ENCODE results near the gene VCAN.

Gene VCAN

DNA sequence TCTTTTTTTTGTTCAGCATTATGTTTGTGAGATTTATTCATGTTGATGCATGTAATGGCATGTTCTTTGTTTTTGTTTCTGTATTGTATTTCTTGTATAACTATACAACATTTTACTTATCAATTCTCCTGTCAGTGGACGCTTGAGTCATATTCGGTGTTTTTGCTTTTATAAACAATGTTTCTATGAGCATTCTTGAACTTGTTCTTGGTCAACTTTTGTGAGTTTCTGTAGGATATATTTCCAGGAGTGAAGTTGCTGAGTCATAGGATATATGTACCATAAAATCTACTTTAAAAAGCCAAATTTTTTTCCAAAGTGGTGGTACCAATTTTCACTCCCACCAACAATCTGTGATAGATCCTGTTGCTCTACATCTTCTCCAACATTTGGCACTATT, 104.8 kb downstream of the VCAN start:
- DNase-seq, result no peak

DNA sequence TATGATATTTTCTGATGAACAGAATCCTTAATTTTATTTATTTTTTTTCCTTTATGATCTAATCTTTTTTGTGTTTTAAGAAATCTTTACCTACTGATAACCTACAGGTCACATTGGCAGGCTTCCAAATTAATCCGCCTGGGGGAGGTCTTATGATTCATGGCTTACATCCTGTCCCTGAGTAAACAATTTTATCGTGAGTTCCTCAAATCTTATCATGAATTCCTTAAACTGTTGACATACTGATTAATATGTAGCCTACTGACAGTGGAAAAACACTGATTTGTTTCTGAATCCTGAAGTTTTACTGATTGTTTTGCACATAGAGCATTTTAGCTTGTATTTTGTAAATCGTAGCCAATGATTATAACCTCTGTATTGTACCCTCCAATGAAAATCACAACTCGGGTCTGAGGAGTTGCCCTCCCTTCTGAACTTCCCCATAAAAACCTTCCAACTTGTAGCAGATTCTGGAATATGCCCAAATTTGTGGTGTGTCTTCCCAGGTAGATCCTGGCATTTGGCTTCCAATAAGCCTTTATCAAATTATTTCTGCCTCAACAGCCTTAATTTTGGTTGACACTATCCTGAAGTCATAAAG, 105.6 kb downstream of the VCAN start:
- DNase-seq, result no peak

- no peak for DNase-seq
These were observed 112.3 kb downstream of the VCAN start for GRCh38 chr5:83583859-83584258.

GRCh38 chr5:83586874-83587776, 115.6 kb downstream of the VCAN start:
- DNase-seq, result no peak

DNA sequence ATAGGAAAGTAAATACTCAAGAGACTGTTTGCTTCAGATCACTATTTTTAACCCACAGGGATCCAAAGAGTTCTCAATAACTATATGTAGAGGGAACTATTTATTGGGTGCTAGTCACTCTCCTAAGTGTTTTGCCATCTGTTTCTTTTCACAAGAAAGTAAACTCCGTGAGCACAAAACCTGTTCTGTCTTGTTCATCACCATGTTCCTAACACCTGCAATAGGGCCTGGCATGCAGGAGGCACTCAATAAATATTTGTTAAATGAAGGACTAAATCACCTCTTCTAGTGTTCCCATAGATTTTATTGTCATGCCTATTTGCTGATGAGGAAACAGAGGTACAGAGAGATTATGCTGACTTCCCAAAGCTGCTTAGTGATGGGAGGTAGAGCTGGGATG, 118.2 kb downstream of the VCAN start:
- DNase-seq, result no peak

GRCh38 chr5:83590966-83591365, 119.4 kb downstream of the VCAN start:
- DNase-seq, result no peak

GRCh38 chr5:83595217-83595616, 123.7 kb downstream of the VCAN start:
- DNase-seq, result no peak

- DNase-seq, result peak; percentile 24 to 36
These were observed 136.6 kb downstream of the VCAN start for GRCh38 chr5:83608122-83608521.

- DNase-seq, result no peak
These were observed 143.3 kb downstream of the VCAN start for GRCh38 chr5:83614841-83615240.

- DNase-seq, result no peak
These were observed 156.8 kb downstream of the VCAN start for GRCh38 chr5:83628360-83628759.
